Pancreas (tissue), 10 donors: ENCODE measurements around the gene NAT9. TPM values are rescaled to one million over a fixed set of nuclear protein-coding genes. Genes with fewer than 3 reads are reported as not detected.

Experiments
- ATAC-seq, 4 donors: fragments of 200-7000 bp; cut with Tn5 transposase; one replicate each; pipeline versions ENCODE4 v1.8.0 to v1.9.1; 2020; ENCODE audit warnings: mild to moderate bottlenecking in 4 of 4, moderate library complexity in 4 of 4
- DNase-seq, 6 donors: peaks; one replicate each; pipeline ENCODE4 v3.0.0-alpha.2; 2020
- FAIRE-seq: peaks from 2 replicates; lab custom pipeline; 2012; peaks lifted over from hg19 to GRCh38; lab: Jason Lieb, UNC
- H3K27ac ChIP-seq, 4 donors: fragments of 200-600 bp; sonication (generic); 1 replicate in 3 of 4; 2 replicates in 1 of 4; pipeline versions ENCODE4 v1.5.0 to v1.8.0; 2020
- H3K27me3 ChIP-seq, 4 donors: fragments of 200-600 bp; one replicate each; pipeline ENCODE4 v1.8.0; 2021
- H3K36me3 ChIP-seq, 3 donors: fragments of 200-600 bp; sonication (generic) in 1 of 3; one replicate each; pipeline versions ENCODE4 v1.5.0 to v1.8.0; 2020 to 2021
- H3K4me1 ChIP-seq, 3 donors: fragments of 200-600 bp; one replicate each; pipeline ENCODE4 v1.8.0; 2021
- H3K4me3 ChIP-seq, 4 donors: fragments of 200-600 bp; sonication (generic) in 2 of 4; one replicate each; pipeline versions ENCODE4 v1.5.0 to v1.8.0; 2020 to 2021
- H3K9me3 ChIP-seq, 4 donors: fragments of 200-600 bp; one replicate each; pipeline ENCODE4 v1.8.0; 2021
- CTCF ChIP-seq, 4 donors: fragments of 200-600 bp; sonication (generic) in 3 of 4; IDR thresholded peaks; one replicate each; pipeline versions ENCODE4 v1.5.0 to v1.8.0; 2021; ENCODE audit warnings: antibody characterized with exemption in 4 of 4
- WGBS, 2 donors: extraction: QIAGEN DNeasy Blood & Tissue Kit; methylation state at CpG; one replicate each; pipeline ENCODE4 v1.1.7; 2013; 5-methylcytosine and 5-hydroxymethylcytosine counted together
- intact Hi-C, 3 donors: fragments of 100-400 bp; cut with DNase I; formaldehyde crosslinking; loops; one replicate each; pipeline versions ENCODE4 v1.11.1 to v1.14.2; 2022
- polyA plus RNA-seq, 2 donors: library from polyadenylated mRNA; stranded (reverse); fragments of 200-250 nt; gene quantifications; one replicate each; pipeline ENCODE4 v1.2.3, GENCODE V29; 2013
- total RNA-seq, 6 donors: library from RNA; stranded (reverse); fragmentation: NEBNext Ultra II Directional in 4 of 6; extraction: Animal tissue kit (Norgen Biotek cat#: 25700) in 4 of 6; gene quantifications; one replicate each; pipeline versions ENCODE4 v1.2.1 to v1.2.4, GENCODE V29; 2021 to 2023
- donor health status: healthy with polysubstance abuse.
- donor health status: DM: no; HTN: no; CAD: no; lungs with moderate emphysema.
- donor health status: DM: no; HTN: no; CAD: no.
- donor health status: control.
- donor health status: control.
- donor health status: Bipolar disorder and iron deficiency.
- donor health status: DM: yes; HTN: yes; CAD: no.
- donor health status: DM: no; HTN: no; CAD: no.
- donor health status: DM: no; HTN: no; CAD: no.
- donor health status: DM: yes; HTN: yes; CAD: no.

NAT9 gene
- total and polyA plus RNA-seq, 8 donors, result 14.4 to 38.5 (median 24.8) TPM

- 80 to 82% methylated on average over 7 of the region's 7 CpGs for WGBS, 2 donors
- H3K27me3 ChIP-seq, result no peaks in the 10 kb centered on the region
- peaks cover 0 to 6% (median 0%) of the 10 kb centered on the region in 3 donors for H3K36me3 ChIP-seq
- no peaks in the 10 kb centered on the region for H3K9me3 ChIP-seq
- no peak for ATAC-seq
- TF ChIP-seq CTCF (IDR thresholded peaks at IDR 0.05), result no peak
- DNase-seq, result no peak
- no peak overlapping the region for H3K27ac ChIP-seq
- FAIRE-seq, result no peak
- no peak overlapping the region for H3K4me3 ChIP-seq
- intact Hi-C loops, result no loop called here
- H3K4me1 ChIP-seq, result no peaks in the 10 kb centered on the region
These were observed 24.4 kb upstream of the NAT9 start for GRCh38 chr17:74800531-74800930.

GRCh38 chr17:74799097-74799496 is 23.0 kb upstream of the NAT9 start:
- 94 to 96% methylated on average over 13 to 14 of the region's 14 CpGs for WGBS, 2 donors

GRCh38 chr17:74798239-74798707 is 22.1 kb upstream of the NAT9 start:
- FAIRE-seq, result no peak
- no peak for TF ChIP-seq CTCF (IDR thresholded peaks at IDR 0.05)
- H3K27ac ChIP-seq, result no peak overlapping the region
- no peaks in the 10 kb centered on the region for H3K4me1 ChIP-seq
- no peak for DNase-seq
- ATAC-seq, result no peak
- no peaks in the 10 kb centered on the region for H3K9me3 ChIP-seq
- H3K4me3 ChIP-seq, result no peak overlapping the region
- H3K36me3 ChIP-seq, result peaks cover 0 to 20% (median 0%) of the 10 kb centered on the region in 3 donors
- intact Hi-C loops, result loop anchor here in 1 of 3 donors (5.0 kb wide), 1 partner anchor 64 kb away; no protein-coding TSS in a partner anchor
- no peaks in the 10 kb centered on the region for H3K27me3 ChIP-seq
- WGBS, 2 donors, result 84 to 94% methylated on average over 8 of the region's 8 CpGs

More at GRCh38 chr17:74799097-74799496, 23.0 kb upstream of the NAT9 start:
- H3K4me3 ChIP-seq, result no peak overlapping the region
- H3K4me1 ChIP-seq, result no peaks in the 10 kb centered on the region
- H3K9me3 ChIP-seq, result no peaks in the 10 kb centered on the region
- no peak overlapping the region for H3K27ac ChIP-seq
- intact Hi-C loops, result loop anchor here in 1 of 3 donors (5.0 kb wide), 1 partner anchor 63 kb away; no protein-coding TSS in a partner anchor
- no peak for FAIRE-seq
- DNase-seq, result no peak
- H3K36me3 ChIP-seq, result peaks cover 0 to 12% (median 0%) of the 10 kb centered on the region in 3 donors
- no peaks in the 10 kb centered on the region for H3K27me3 ChIP-seq
- ATAC-seq, result no peak
- no peak for TF ChIP-seq CTCF (IDR thresholded peaks at IDR 0.05)

- no peak for TF ChIP-seq CTCF (IDR thresholded peaks at IDR 0.05)
- Histone ChIP-seq H3K27me3 (no peaks in the 10 kb centered on the region), H3K4me1 (no peaks in the 10 kb centered on the region), H3K27ac (no peak overlapping the region), H3K9me3 (no peaks in the 10 kb centered on the region), H3K36me3 (peaks cover 0 to 20% (median 0%) of the 10 kb centered on the region in 3 donors), H3K4me3 (no peak overlapping the region)
- 94 to 97% methylated on average over 4 of the region's 4 CpGs for WGBS, 2 donors
- ATAC-seq (no peak), FAIRE-seq (no peak), DNase-seq (no peak)
- intact Hi-C loops, result loop anchor here in 1 of 3 donors (5.0 kb wide), 1 partner anchor 64 kb away; no protein-coding TSS in a partner anchor
These were observed 21.7 kb upstream of the NAT9 start for GRCh38 chr17:74797824-74798223.

GRCh38 chr17:74796866-74797265 is 20.7 kb upstream of the NAT9 start:
- no peaks in the 10 kb centered on the region for H3K27me3 ChIP-seq
- ATAC-seq, result no peak
- no peak overlapping the region for H3K4me3 ChIP-seq
- intact Hi-C loops, result loop anchor here in 1 of 3 donors (5.0 kb wide), 1 partner anchor 65 kb away; no protein-coding TSS in a partner anchor
- no peak for TF ChIP-seq CTCF (IDR thresholded peaks at IDR 0.05)
- no peak overlapping the region for H3K27ac ChIP-seq
- peaks cover 0 to 20% (median 0%) of the 10 kb centered on the region in 3 donors for H3K36me3 ChIP-seq
- FAIRE-seq, result no peak
- no peaks in the 10 kb centered on the region for H3K4me1 ChIP-seq
- H3K9me3 ChIP-seq, result no peaks in the 10 kb centered on the region
- DNase-seq, result no peak
- 92 to 94% methylated on average over 6 of the region's 6 CpGs for WGBS, 2 donors
